ENCODE measurements around the gene EPHA8. TPM values are rescaled to one million over a fixed set of nuclear protein-coding genes. Genes with fewer than 3 reads are reported as not detected.

Gene EPHA8
- total and polyA plus RNA-seq, 2 of the 4 experiments (the other 2 are of a cell fraction), result not detected

DNA sequence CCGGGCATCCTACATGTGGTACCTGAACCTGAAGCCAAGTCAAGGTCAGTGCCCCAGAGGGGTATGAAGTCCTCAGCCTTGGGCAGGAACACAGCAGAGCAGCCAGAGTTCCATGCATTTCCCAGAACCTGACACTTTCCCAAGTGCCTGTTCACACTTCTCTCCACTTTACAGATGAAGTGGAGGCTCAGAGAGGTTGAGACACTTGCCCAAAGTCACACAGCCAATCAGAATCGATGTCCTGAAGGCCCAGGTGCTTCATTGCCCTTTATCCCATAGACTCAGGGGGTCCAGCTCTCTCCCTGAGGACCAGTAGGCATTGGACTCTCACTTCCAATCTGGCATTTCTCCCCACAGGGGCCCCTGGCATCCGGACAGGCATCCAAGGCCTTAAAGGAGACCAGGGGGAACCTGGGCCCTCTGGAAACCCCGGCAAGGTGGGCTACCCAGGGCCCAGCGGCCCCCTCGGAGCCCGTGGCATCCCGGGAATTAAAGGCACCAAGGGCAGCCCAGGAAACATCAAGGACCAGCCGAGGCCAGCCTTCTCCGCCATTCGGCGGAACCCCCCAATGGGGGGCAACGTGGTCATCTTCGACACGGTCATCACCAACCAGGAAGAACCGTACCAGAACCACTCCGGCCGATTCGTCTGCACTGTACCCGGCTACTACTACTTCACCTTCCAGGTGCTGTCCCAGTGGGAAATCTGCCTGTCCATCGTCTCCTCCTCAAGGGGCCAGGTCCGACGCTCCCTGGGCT lies 75.4 kb downstream of the EPHA8 start:
- Histone ChIP-seq H4K91ac (ENCODE audit: insufficient read depth, low read depth, low read length) (no peak overlapping the region), H3K9me3 (ENCODE audit: control insufficient read depth, insufficient read depth, low read length) (peaks cover 3% of the 10 kb centered on the region; the same call in 1 of the 2 replicates), H2AK9ac (replicated peaks; ENCODE audit: low read depth, low read length, poor library complexity) (no peak overlapping the region), H3K18ac (ENCODE audit: low read depth, low read length) (no peak overlapping the region), H3K56ac (ENCODE audit: extremely low read depth, insufficient read depth, low read length) (no peak overlapping the region), H3K23ac (ENCODE audit: low read depth, low read length) (no peak overlapping the region), H3K27ac (ENCODE audit: insufficient read depth, low read length) (no peak overlapping the region), H3K9ac (ENCODE audit: low read depth, low read length) (no peak overlapping the region), H3K4me3 (ENCODE audit: insufficient read depth, low read depth, low read length) (no peak overlapping the region), H3K79me1 (ENCODE audit: low read depth in 1 of 2, low read length in 2 of 2) (no peaks in the 10 kb centered on the region), H4K5ac (ENCODE audit: low read depth, low read length) (no peak overlapping the region), H4K20me1 (ENCODE audit: insufficient read depth, low read length) (peaks cover 5% of the 10 kb centered on the region; the same call in 1 of the 2 replicates), H3K9me1 (ENCODE audit: insufficient read depth, low read length) (no peaks in the 10 kb centered on the region), H4K8ac (ENCODE audit: low read depth in 2 of 2, low read length in 2 of 2) (no peak overlapping the region), H3K4ac (ENCODE audit: low read depth, low read length) (no peak overlapping the region), H2AFZ (replicated peaks; ENCODE audit: low read length, poor library complexity) (no peak overlapping the region), H2BK120ac (ENCODE audit: low read depth, low read length) (no peak overlapping the region), H2BK5ac (ENCODE audit: low read depth, low read length, poor library complexity, severe bottlenecking) (no peak overlapping the region), H3K4me2 (ENCODE audit: low read depth, low read length) (no peak overlapping the region), H2AK5ac (ENCODE audit: low read depth, low read length) (no peak overlapping the region), H3K27me3 (ENCODE audit: control insufficient read depth, insufficient read depth, low read length) (peaks cover 43% of the 10 kb centered on the region), H3K36me3 (ENCODE audit: control insufficient read depth, insufficient read depth, low read length) (no peaks in the 10 kb centered on the region), H3K14ac (replicated peaks; ENCODE audit: low read depth, low read length) (no peak overlapping the region), H2BK15ac (ENCODE audit: low read depth, low read length) (no peak overlapping the region), H2BK20ac (ENCODE audit: low read depth, low read length) (no peak overlapping the region), H3K4me1 (ENCODE audit: control insufficient read depth, insufficient read depth, low read length) (no peaks in the 10 kb centered on the region; the same call in 1 of the 2 replicates)
- POLR2A ChIA-PET (ENCODE audit: unreplicated experiment), result no interaction called here
- DNase-seq, result no peak
- CTCF ChIA-PET, result interaction anchor here (0.6 to 0.9 kb wide), 2 partner anchors 99 to 901 kb away, joined by 3 read pairs; no protein-coding TSS in a partner anchor
- 83% methylated on average over 8 of the region's 23 CpGs; no CpG with 5 or more reads in 1 of the 2 experiments for WGBS, 2 experiments (ENCODE audit: extremely low coverage in 2 of 2, insufficient read length in 1 of 2)
- dilution Hi-C loops (cut with HindIII; ENCODE audit: low sequenced_read_pairs, unreplicated experiment) (no loop called here), in situ Hi-C loops (cut with MboI; ENCODE audit: low sequenced_read_pairs) (no loop called here), intact Hi-C loops (cut with micrococcal nuclease) (no loop called here)
- BruUV-seq (replicated peaks), result no TSS peak
- ATAC-seq (ENCODE audit: low read depth), result no peak
- TF ChIP-seq BHLHE40 (IDR thresholded peaks at IDR 0.05; ENCODE audit: low read depth, low read length) (no peak), USF2 (IDR thresholded peaks at IDR 0.05; ENCODE audit: low read depth, low read length) (no peak), SMC3 (IDR thresholded peaks at IDR 0.05; ENCODE audit: low read depth, low read length) (no peak), MXI1 (IDR thresholded peaks at IDR 0.05; ENCODE audit: borderline replicate concordance, low read depth, low read length) (no peak), RCOR1 (IDR thresholded peaks at IDR 0.05; ENCODE audit: insufficient replicate concordance, low read length) (no peak), RAD21 (IDR thresholded peaks at IDR 0.05; ENCODE audit: low read length) (no peak), MAZ (IDR thresholded peaks at IDR 0.05; ENCODE audit: borderline replicate concordance, low read depth, low read length) (no peak), FOS (IDR thresholded peaks at IDR 0.05; ENCODE audit: low read depth, low read length) (no peak), MAFK (IDR thresholded peaks at IDR 0.05; ENCODE audit: low read depth, low read length) (no peak), CTCF (conservative IDR thresholded peaks at IDR 0.05; ENCODE audit: low read depth, low read length) (no peak), POLR2A (IDR thresholded peaks at IDR 0.05; ENCODE audit: low read depth, low read length) (no peak), CHD1 (IDR thresholded peaks at IDR 0.05; ENCODE audit: low read depth, low read length) (no peak), RFX5 (IDR thresholded peaks at IDR 0.05; ENCODE audit: low read depth, low read length) (no peak), NFE2L2 (IDR thresholded peaks at IDR 0.05; ENCODE audit: low read depth, low read length) (no peak)
- TF ChIP-seq, protein P1, sequence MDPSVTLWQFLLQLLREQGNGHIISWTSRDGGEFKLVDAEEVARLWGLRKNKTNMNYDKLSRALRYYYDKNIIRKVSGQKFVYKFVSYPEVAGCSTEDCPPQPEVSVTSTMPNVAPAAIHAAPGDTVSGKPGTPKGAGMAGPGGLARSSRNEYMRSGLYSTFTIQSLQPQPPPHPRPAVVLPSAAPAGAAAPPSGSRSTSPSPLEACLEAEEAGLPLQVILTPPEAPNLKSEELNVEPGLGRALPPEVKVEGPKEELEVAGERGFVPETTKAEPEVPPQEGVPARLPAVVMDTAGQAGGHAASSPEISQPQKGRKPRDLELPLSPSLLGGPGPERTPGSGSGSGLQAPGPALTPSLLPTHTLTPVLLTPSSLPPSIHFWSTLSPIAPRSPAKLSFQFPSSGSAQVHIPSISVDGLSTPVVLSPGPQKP (IDR thresholded peaks at IDR 0.05; ENCODE audit: borderline replicate concordance, low read depth, low read length), result no peak
